HCEC 1CT (cell line): ENCODE measurements around the gene SERGEF.

ENCODE experiments used
- DNase-seq: peaks from one replicate; pipeline ENCODE4 v3.0.0-alpha.2; 2017

Gene SERGEF

GRCh38 chr11:17766073-17766359 lies 246.8 kb downstream of the SERGEF start:
- no peak for DNase-seq

- no peak for DNase-seq
Measured at GRCh38 chr11:17765356-17766072, 247.3 kb downstream of the SERGEF start.

GRCh38 chr11:17764446-17765218 lies 248.2 kb downstream of the SERGEF start:
- DNase-seq: no peak

- DNase-seq: no peak
Measured at GRCh38 chr11:17763703-17764102, 249.1 kb downstream of the SERGEF start.

- no peak for DNase-seq
Measured at GRCh38 chr11:17763244-17763643, 249.6 kb downstream of the SERGEF start.

GRCh38 chr11:17762309-17762974 lies 250.4 kb downstream of the SERGEF start:
- DNase-seq: no peak

GRCh38 chr11:17760102-17761029 lies 252.5 kb downstream of the SERGEF start:
- peak; percentile 52 for DNase-seq

- no peak for DNase-seq
Measured at GRCh38 chr11:17755891-17756290, 257.0 kb downstream of the SERGEF start.

GRCh38 chr11:17753641-17754040 lies 259.2 kb downstream of the SERGEF start:
- no peak for DNase-seq

GRCh38 chr11:17753153-17753552 lies 259.7 kb downstream of the SERGEF start:
- no peak for DNase-seq

- no peak for DNase-seq
Measured at GRCh38 chr11:17752144-17752543, 260.7 kb downstream of the SERGEF start.

GRCh38 chr11:17751558-17751957 lies 261.3 kb downstream of the SERGEF start:
- no peak for DNase-seq

- no peak for DNase-seq
Measured at GRCh38 chr11:17750801-17751165, 262.1 kb downstream of the SERGEF start.

- DNase-seq: no peak
Measured at GRCh38 chr11:17750013-17750800, 262.6 kb downstream of the SERGEF start.

GRCh38 chr11:17748761-17749721 lies 263.8 kb downstream of the SERGEF start:
- no peak for DNase-seq

GRCh38 chr11:17748044-17748443 lies 264.8 kb downstream of the SERGEF start:
- no peak for DNase-seq

- DNase-seq: no peak
Measured at GRCh38 chr11:17747131-17747955, 265.5 kb downstream of the SERGEF start.

GRCh38 chr11:17746096-17746495 lies 266.8 kb downstream of the SERGEF start:
- DNase-seq: no peak

- no peak for DNase-seq
Measured at GRCh38 chr11:17745023-17745772, 267.6 kb downstream of the SERGEF start.
